NCI-H446 (cell line): ENCODE measurements around the gene RPL15.

Source experiments
- DNase-seq, 2 experiments: peaks; one replicate each; lab custom pipeline; 2025; lab: John Stamatoyannopoulos, UW

RPL15 gene

DNA sequence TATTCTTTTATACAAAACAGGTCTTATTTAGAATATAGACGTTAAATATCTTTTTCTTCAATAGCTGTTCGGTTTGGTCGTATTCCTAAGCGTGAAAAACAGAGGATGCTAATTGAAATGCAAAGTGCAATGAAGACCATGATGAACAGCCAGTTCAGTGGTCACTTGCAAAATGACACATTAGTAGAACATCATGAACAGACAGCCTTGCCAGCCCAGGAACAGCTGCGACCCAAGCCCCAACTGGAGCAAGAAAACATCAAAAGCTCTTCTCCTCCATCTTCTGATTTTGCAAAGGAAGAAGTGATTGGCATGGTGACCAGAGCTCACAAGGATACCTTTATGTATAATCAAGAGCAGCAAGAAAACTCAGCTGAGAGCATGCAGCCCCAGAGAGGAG lies 45.0 kb downstream of the RPL15 start:
- DNase-seq = no peak

DNA sequence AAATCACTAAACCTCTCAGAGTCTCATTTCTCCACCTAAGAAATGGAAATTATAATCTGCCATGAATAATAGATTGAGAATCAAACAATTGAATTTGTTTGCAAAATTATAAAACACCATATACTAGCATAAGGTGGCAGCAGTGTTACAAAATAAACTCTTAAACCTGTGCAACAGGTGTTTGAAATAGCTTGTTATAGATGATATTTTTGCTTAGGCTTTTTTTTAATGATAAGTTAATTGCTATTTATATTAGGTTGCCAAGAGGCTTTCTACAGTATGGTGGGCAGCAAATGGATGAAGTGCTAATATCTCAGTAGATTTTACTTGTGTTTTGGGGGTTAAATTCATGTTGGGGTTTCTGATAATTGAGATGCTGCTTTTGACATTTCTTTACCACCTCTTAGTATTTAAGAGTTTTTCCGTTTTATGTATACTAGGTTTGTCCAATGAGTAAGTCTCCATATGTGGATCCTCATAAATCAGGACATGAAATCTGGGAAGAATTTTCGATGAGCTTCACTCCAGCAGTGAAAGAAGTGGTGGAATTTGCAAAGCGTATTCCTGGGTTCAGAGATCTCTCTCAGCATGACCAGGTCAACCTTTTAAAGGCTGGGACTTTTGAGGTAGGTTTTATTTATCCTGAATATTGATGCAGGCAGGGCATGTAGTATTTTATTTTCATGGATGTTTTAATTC lies 47.8 kb downstream of the RPL15 start:
- DNase-seq = no peak

DNA sequence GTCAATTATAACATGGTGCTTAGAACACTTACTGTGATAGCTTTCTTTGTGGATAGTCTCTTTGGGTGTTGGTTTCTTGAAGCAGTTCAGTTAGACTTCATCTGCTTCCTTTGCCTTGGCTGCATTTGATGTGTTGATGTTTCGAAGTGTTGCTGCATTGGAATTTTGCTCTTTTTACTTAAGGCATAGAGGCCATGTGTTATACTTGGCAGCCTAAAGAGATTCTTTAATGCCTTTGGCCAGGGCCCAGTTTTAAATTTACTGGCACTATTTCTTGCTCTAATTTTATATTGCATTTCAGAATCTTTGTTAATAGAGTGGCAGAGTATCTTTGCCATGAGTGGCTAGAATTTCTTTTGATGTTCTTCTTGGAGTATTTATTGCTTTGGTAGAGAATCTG lies 49.4 kb downstream of the RPL15 start:
- DNase-seq = peak in 1 of 2 experiments; percentile 17

DNA sequence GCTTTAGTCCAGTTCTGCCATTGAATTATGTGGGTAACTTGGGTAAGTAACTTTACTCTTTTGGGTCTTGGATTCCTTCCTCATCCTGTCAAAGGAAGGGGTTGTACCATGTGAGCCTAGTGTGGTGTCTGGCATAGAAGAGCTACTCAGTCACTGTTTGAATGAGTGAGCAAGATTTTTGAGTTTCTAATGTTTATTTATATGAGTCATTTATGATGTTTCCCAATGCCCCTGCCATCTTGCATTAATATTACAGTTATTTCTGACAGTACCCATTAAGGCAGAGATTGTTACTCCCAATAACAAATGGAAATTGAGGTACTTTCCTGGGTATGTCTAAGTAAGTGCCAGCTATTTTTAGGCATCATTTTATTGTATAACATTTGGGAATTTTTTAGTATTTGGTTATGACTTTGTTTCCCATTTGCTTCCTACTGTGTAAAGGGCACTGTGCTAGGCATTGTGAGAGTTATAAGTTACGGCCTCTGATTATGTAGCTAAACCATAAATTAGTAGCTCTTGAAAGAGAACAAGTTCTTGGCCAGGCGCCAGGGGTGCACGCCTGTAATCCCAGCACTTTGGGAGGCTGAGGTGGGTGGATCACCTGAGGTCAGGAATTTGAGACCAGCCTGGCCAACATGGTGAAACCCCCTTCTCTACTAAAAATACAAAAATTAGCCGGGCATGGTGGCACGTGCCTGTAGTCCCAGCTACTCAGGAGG lies 51.7 kb downstream of the RPL15 start:
- DNase-seq = no peak

DNA sequence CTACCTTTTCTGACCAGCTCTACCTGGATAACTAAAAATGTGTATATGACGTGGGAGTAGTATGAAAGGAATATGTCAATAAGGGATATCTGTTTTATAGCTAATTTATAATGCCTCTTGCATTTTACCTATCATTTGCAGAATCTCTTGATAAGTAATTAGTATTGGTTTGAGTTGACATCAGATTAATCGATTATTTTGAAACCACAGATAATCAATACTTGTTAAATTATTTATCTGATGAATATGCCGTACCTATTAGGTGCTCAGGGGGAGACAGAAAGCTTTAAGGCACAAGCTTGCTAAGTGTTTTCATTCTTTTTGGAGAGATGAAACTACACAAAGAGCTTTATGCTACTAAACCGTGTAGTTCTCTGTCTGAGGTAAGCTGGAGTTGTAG lies 52.5 kb downstream of the RPL15 start:
- DNase-seq = no peak
